DMS53 (cell line): ENCODE measurements around the gene APOBEC3G.

Source experiments
- DNase-seq: peaks from one replicate; lab custom pipeline; 2025; lab: John Stamatoyannopoulos, UW

APOBEC3G gene

GRCh38 chr22:39125622-39126021 is 48.5 kb downstream of the APOBEC3G start:
- DNase-seq: peak; percentile 29

GRCh38 chr22:39128508-39128907 is 51.4 kb downstream of the APOBEC3G start:
- no peak for DNase-seq

GRCh38 chr22:39129081-39129480 is 52.0 kb downstream of the APOBEC3G start:
- DNase-seq: no peak

- DNase-seq: no peak
These were observed 52.7 kb downstream of the APOBEC3G start for GRCh38 chr22:39129746-39130145.

- no peak for DNase-seq
These were observed 53.2 kb downstream of the APOBEC3G start for GRCh38 chr22:39130152-39130704.

GRCh38 chr22:39130892-39131855 is 54.1 kb downstream of the APOBEC3G start:
- DNase-seq: no peak

DNA sequence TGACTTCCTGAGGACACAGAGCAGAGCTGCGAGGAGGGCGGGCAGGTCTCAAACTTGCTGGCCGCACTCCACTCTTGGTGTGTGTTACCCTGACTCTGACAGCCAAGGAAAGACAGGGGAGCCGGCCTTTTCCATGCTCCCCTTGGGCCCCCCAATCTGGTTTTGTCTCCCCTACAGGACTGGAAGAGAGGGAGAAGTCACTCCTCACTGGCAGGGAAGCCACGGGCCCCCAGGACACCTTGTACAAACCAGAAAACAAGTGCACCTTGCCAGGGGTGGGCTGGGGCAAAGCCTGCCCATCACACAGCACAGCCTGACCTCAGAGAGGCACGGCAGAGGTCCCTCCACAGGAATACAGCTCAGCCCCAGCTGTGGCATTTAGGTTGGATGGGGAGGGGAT is 55.2 kb downstream of the APOBEC3G start:
- no peak for DNase-seq

GRCh38 chr22:39132871-39133524 is 55.9 kb downstream of the APOBEC3G start:
- DNase-seq: no peak

- no peak for DNase-seq
These were observed 56.8 kb downstream of the APOBEC3G start for GRCh38 chr22:39133871-39134270.

- DNase-seq: no peak
These were observed 57.5 kb downstream of the APOBEC3G start for GRCh38 chr22:39134366-39135091.

DNA sequence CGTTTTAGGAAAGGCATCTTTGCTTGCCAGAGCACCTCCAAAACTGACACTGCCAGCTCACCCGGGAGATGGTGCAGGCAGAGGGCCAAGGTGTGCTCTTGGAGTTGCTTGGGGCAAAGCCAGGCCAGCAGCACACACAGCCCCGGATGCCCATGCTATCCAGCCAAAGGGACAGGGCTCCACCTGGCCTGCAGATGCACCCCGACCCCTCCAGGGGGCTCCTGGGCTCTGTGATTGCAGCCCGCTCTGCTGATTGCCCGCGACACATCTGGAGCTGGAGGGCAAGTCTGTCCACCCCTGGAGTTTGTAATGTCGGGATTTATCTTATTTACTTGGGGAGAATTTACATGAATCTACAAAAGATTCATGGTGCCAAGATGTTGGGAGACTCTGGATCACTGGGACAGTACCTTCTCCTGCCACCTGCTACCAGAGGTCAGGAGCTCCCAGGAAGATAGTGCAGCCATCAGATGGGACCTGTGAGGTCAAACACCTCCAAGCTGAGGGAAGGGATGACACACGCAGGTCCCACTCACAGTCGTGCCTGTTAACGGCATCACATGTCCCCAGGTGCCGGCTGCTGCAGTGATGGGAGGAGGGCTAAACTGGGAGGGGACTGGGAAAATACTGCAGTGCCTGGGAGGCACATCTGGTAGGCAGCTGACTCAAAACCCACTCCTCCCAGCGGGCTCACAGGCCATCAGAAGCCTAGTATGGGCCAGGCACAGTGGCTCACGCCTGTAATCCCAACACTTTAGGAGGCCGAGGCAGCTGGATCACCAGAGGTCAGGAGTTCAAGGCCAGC is 58.2 kb downstream of the APOBEC3G start:
- DNase-seq: peak; percentile 59

DNA sequence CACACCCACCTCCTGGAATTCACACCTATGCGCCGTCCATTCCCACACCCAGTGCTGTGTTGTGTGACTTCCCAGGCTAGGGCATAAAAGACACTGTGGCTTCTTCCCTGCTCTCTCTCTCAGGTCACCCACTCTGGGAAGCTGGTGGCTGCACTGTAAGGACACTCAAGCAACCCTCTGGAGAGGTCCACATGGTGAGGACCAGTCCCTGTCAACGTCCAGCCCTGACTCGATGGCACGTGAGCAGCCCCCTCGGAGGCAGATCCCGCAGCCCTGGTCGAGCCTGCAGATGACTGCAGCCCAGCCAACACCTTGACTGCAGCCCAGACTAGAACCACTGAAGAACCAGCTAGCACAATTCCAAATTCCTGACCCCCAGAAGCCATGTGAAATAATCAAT is 59.2 kb downstream of the APOBEC3G start:
- DNase-seq: no peak
